ENCODE data around the gene SLC6A3.

DNA sequence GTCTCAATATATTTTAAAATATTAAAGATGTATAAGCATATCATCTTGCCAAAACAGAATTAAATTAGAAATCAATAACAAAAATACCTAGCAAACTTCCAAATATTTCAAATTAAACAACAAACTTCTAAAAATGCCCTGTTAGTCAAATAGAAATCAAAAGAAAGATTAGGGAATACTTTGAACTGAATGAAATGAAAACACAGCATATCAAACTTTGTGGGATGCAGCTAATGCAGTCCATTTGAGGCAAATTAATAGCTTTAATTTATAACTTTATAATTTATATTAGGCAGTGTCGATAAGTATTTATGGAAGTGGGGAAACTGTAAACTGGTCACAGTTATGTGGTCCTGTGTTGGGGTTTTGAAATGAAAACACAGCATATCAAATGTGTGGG, 17.1 kb downstream of the SLC6A3 start:
- TF ChIP-seq, protein P1, sequence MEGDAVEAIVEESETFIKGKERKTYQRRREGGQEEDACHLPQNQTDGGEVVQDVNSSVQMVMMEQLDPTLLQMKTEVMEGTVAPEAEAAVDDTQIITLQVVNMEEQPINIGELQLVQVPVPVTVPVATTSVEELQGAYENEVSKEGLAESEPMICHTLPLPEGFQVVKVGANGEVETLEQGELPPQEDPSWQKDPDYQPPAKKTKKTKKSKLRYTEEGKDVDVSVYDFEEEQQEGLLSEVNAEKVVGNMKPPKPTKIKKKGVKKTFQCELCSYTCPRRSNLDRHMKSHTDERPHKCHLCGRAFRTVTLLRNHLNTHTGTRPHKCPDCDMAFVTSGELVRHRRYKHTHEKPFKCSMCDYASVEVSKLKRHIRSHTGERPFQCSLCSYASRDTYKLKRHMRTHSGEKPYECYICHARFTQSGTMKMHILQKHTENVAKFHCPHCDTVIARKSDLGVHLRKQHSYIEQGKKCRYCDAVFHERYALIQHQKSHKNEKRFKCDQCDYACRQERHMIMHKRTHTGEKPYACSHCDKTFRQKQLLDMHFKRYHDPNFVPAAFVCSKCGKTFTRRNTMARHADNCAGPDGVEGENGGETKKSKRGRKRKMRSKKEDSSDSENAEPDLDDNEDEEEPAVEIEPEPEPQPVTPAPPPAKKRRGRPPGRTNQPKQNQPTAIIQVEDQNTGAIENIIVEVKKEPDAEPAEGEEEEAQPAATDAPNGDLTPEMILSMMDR (IDR thresholded peaks at IDR 0.05), result no peak
- TF ChIP-seq POLR2A (IDR thresholded peaks at IDR 0.05), result no peak

Data from testis (tissue), 2 donors.